B cell (primary cell): ENCODE measurements around the gene TBCD. TPM values are rescaled to one million over a fixed set of nuclear protein-coding genes. Genes with fewer than 3 reads are reported as not detected.

ENCODE experiments used
- ATAC-seq: fragments of 200-7000 bp; cut with Tn5 transposase; one replicate; pipeline ENCODE4 v1.10.0; 2021; ENCODE audit warnings: low read depth, mild to moderate bottlenecking, moderate number of reproducible peaks, moderate library complexity
- CTCF ChIA-PET: fragments of 350-600 bp; sonication (Branson Sonifier 250); formaldehyde crosslinking; loops from one replicate; lab custom pipeline; 2021; ENCODE audit warnings: antibody characterized with exemption, inconsistent platforms; lab: Charles Lee
- POLR2A ChIA-PET: fragments of 350-600 bp; sonication (Branson Sonifier 250); formaldehyde crosslinking; loops from one replicate; lab custom pipeline; 2021; ENCODE audit warnings: antibody characterized with exemption; lab: Charles Lee
- DNase-seq: peaks from one replicate; pipeline ENCODE4 v3.0.0; 2013
- H2AFZ ChIP-seq: 2 replicates; pipeline ENCODE4 v1.6.1; 2012; ENCODE audit warnings: mild to moderate bottlenecking, low read depth, low read length; ENCODE audit not compliant: insufficient read depth, poor library complexity, severe bottlenecking
- H3K27ac ChIP-seq, 2 donors: 1 replicate in 1 of 2; 2 replicates in 1 of 2; pipeline ENCODE4 v1.5.1; 2012 to 2013; ENCODE audit warnings: low read length in 2 of 2, mild to moderate bottlenecking in 2 of 2, moderate library complexity in 1 of 2
- H3K27me3 ChIP-seq, 4 experiments: fragments of 200-600 bp in 1 of 4; sonication (generic) in 1 of 4; replicated peaks in 1 of 4; 1 replicate in 2 of 4; 2 replicates in 2 of 4; pipeline versions ENCODE4 v1.6.1 to v1.7.0; 2013 to 2016; ENCODE audit warnings: low read length in 3 of 4, mild to moderate bottlenecking in 2 of 4, mixed read lengths in 1 of 4, moderate library complexity in 1 of 4; ENCODE audit not compliant: insufficient read depth in 4 of 4, control insufficient read depth in 3 of 4; ENCODE audit errors: control extremely low read depth in 1 of 4
- H3K36me3 ChIP-seq, 2 experiments: replicated peaks in 1 of 2; 1 replicate in 1 of 2; 2 replicates in 1 of 2; pipeline versions ENCODE4 v1.6.1 to v1.7.1; 2013; ENCODE audit warnings: low read length in 1 of 2; ENCODE audit not compliant: insufficient read depth in 2 of 2, control insufficient read depth in 1 of 2; ENCODE audit errors: control extremely low read depth in 1 of 2, extremely low read depth in 1 of 2
- H3K4me1 ChIP-seq, 2 donors: fragments of 200-600 bp in 1 of 2; sonication (generic) in 1 of 2; 1 replicate in 1 of 2; 2 replicates in 1 of 2; pipeline versions ENCODE4 v1.5.1 to v1.6.1; 2013 to 2017; ENCODE audit warnings: low read length in 2 of 2; ENCODE audit not compliant: control insufficient read depth in 2 of 2, insufficient read depth in 2 of 2
- H3K4me2 ChIP-seq: replicated peaks from 2 replicates; pipeline ENCODE3; 2012; ENCODE audit warnings: mild to moderate bottlenecking, low read depth, low read length; ENCODE audit not compliant: poor library complexity, severe bottlenecking
- H3K4me3 ChIP-seq, 5 experiments: fragments of 200-600 bp in 1 of 5; sonication (generic) in 1 of 5; 1 replicate in 3 of 5; 2 replicates in 2 of 5; pipeline versions ENCODE4 v1.5.1 to v1.7.0; 2011 to 2016; ENCODE audit warnings: low read length in 4 of 5, mild to moderate bottlenecking in 4 of 5, low read depth in 2 of 5, control low read depth in 1 of 5, moderate library complexity in 1 of 5; ENCODE audit not compliant: insufficient read depth in 1 of 5; ENCODE audit errors: control extremely low read depth in 1 of 5, extremely low read depth in 1 of 5
- H3K79me2 ChIP-seq: fragments of 200-600 bp; sonication (generic); one replicate; pipeline ENCODE4 v1.6.0; 2016; ENCODE audit warnings: low read length; ENCODE audit not compliant: control insufficient read depth, insufficient read depth
- H3K9ac ChIP-seq: fragments of 200-600 bp; sonication (generic); 2 replicates; pipeline ENCODE4 v1.6.1; 2017; ENCODE audit warnings: mild to moderate bottlenecking, low read length, moderate library complexity
- H3K9me3 ChIP-seq, 3 donors: one replicate each; pipeline versions ENCODE4 v1.6.1 to v1.7.1; 2013; ENCODE audit warnings: low read length in 2 of 3; ENCODE audit not compliant: control insufficient read depth in 2 of 3, insufficient read depth in 1 of 3; ENCODE audit errors: control extremely low read depth in 1 of 3
- H4K20me1 ChIP-seq: 2 replicates; pipeline ENCODE4 v1.6.0; 2012; ENCODE audit warnings: mild to moderate bottlenecking, low read length; ENCODE audit not compliant: insufficient read depth, control insufficient read depth, poor library complexity, severe bottlenecking
- H3K27ac Mint-ChIP-seq: one replicate; pipeline ENCODE4 v1.8.0; 2021; ENCODE audit warnings: mixed read lengths
- H3K27me3 Mint-ChIP-seq: one replicate; pipeline ENCODE4 v1.8.0; 2021; ENCODE audit warnings: mixed read lengths
- H3K4me1 Mint-ChIP-seq: one replicate; pipeline ENCODE4 v1.8.0; 2021; ENCODE audit warnings: mixed read lengths
- H3K4me3 Mint-ChIP-seq: one replicate; pipeline ENCODE4 v1.8.0; 2021; ENCODE audit warnings: mixed read lengths
- H3K9me3 Mint-ChIP-seq: one replicate; pipeline ENCODE4 v1.8.0; 2022; ENCODE audit warnings: mixed read lengths; ENCODE audit not compliant: insufficient read depth
- EZH2 ChIP-seq: IDR thresholded peaks from 2 replicates; pipeline ENCODE4 v1.6.1; 2012; ENCODE audit warnings: borderline replicate concordance, low read depth, mild to moderate bottlenecking, moderate library complexity, low read length; ENCODE audit not compliant: insufficient read depth, poor library complexity, severe bottlenecking
- WGBS: methylation state at CpG from one replicate; pipeline ENCODE4 v1.1.5; 2013; ENCODE audit warnings: missing lambda C conversion rate; ENCODE audit not compliant: insufficient coverage; 5-methylcytosine and 5-hydroxymethylcytosine counted together
- intact Hi-C: fragments of 100-400 bp; cut with micrococcal nuclease; formaldehyde crosslinking; loops from one replicate; pipeline ENCODE4 v1.10.0; 2022
- polyA plus RNA-seq: library from polyadenylated mRNA; depleted of rRNA; stranded (reverse); fragments of >200 nt; gene quantifications from 2 replicates; pipeline ENCODE4 v1.2.3, GENCODE V29; 2012
- total RNA-seq, 2 donors: library from RNA; stranded (reverse); fragments of 120-200 nt in 1 of 2; gene quantifications; 1 replicate in 1 of 2; 2 replicates in 1 of 2; pipeline versions ENCODE4 v1.2.3 to v1.2.4, GENCODE V29; 2013 to 2022
- TF ChIP-seq, protein P1 (sequence below): fragments of 200-600 bp; IDR thresholded peaks from one replicate; pipeline ENCODE4 v1.8.0; 2022; ENCODE audit warnings: antibody characterized with exemption, mild to moderate bottlenecking

Gene TBCD
- total and polyA plus RNA-seq, 2 donors (not counting 1 experiment from before 2014, with no cell fraction given), result 60.8 to 101 TPM

GRCh38 chr17:82752371-82753200 is 721 bp downstream of the TBCD start:
- DNase-seq, result no peak
- POLR2A ChIA-PET, result interaction anchor here (0.6 kb wide), 1 partner anchor 334 kb away, joined by 3 read pairs; no protein-coding TSS in a partner anchor
- Histone ChIP-seq H3K27me3 (no peaks in the 10 kb centered on the region), H3K4me3 (peak overlapping the region; percentile 40 to 93 (median 75)), H2AFZ (peak overlapping the region; percentile 92), H3K9me3 (peaks cover 0 to 5% (median 0%) of the 10 kb centered on the region in 3 donors), H3K27ac (no peak overlapping the region), H3K79me2 (peaks cover 26% of the 10 kb centered on the region), H3K4me1 (peaks cover 7 to 15% of the 10 kb centered on the region in 2 donors), H3K4me2 (peak overlapping the region; percentile 96), H4K20me1 (peaks cover 34% of the 10 kb centered on the region), H3K9ac (peak overlapping the region; percentile 86), H3K36me3 (no peaks in the 10 kb centered on the region)
- intact Hi-C loops, result loop anchor here (5.0 kb wide), 2 partner anchors 105 to 295 kb away; partner anchors contain the start of genes NARF and WDR45B
- WGBS, result under 1% methylated on average over 68 of the region's 72 CpGs
- Mint-ChIP-seq H3K4me3 (peak overlapping the region; percentile 85), H3K9me3 (no peaks in the 10 kb centered on the region), H3K4me1 (peaks cover 14% of the 10 kb centered on the region), H3K27ac (peak overlapping the region; percentile 6), H3K27me3 (no peaks in the 10 kb centered on the region)
- ATAC-seq, result no peak
- TF ChIP-seq, protein P1, sequence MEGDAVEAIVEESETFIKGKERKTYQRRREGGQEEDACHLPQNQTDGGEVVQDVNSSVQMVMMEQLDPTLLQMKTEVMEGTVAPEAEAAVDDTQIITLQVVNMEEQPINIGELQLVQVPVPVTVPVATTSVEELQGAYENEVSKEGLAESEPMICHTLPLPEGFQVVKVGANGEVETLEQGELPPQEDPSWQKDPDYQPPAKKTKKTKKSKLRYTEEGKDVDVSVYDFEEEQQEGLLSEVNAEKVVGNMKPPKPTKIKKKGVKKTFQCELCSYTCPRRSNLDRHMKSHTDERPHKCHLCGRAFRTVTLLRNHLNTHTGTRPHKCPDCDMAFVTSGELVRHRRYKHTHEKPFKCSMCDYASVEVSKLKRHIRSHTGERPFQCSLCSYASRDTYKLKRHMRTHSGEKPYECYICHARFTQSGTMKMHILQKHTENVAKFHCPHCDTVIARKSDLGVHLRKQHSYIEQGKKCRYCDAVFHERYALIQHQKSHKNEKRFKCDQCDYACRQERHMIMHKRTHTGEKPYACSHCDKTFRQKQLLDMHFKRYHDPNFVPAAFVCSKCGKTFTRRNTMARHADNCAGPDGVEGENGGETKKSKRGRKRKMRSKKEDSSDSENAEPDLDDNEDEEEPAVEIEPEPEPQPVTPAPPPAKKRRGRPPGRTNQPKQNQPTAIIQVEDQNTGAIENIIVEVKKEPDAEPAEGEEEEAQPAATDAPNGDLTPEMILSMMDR, result no peak
- no peak for TF ChIP-seq EZH2
- CTCF ChIA-PET, result interaction anchor here (1.4 kb wide), 1 partner anchor 16 kb away, joined by 3 read pairs; no protein-coding TSS in a partner anchor

- no peaks in the 10 kb centered on the region for H3K9me3 Mint-ChIP-seq
- Histone ChIP-seq H3K27ac (no peak overlapping the region), H2AFZ (no peak overlapping the region), H3K4me3 (peak overlapping the region in 1 of 5 experiments; percentile 93), H3K27me3 (no peaks in the 10 kb centered on the region), H3K36me3 (no peaks in the 10 kb centered on the region), H3K79me2 (peaks cover 28% of the 10 kb centered on the region), H4K20me1 (peaks cover 34% of the 10 kb centered on the region), H3K9ac (peak overlapping the region; percentile 86), H3K9me3 (peaks cover 0 to 5% (median 0%) of the 10 kb centered on the region in 3 donors), H3K4me1 (peaks cover 7 to 15% of the 10 kb centered on the region in 2 donors), H3K4me2 (peak overlapping the region; percentile 96)
- ChIA-PET CTCF (interaction anchor here (1.4 kb wide), 1 partner anchor 15 kb away, joined by 3 read pairs; no protein-coding TSS in a partner anchor), POLR2A (interaction anchor here (0.6 kb wide), 1 partner anchor 333 kb away, joined by 3 read pairs; no protein-coding TSS in a partner anchor)
- WGBS, result 72% methylated on average over 5 of the region's 8 CpGs
- H3K4me3 Mint-ChIP-seq, result peak overlapping the region; percentile 82
- no peaks in the 10 kb centered on the region for H3K27me3 Mint-ChIP-seq
- DNase-seq (no peak), ATAC-seq (no peak)
- intact Hi-C loops, result loop anchor here (5.0 kb wide), 2 partner anchors 106 to 296 kb away; partner anchors contain the start of genes NARF and WDR45B
- H3K27ac Mint-ChIP-seq, result no peak overlapping the region
- TF ChIP-seq, protein P1, result no peak
- TF ChIP-seq EZH2, result no peak
- peaks cover 14% of the 10 kb centered on the region for H3K4me1 Mint-ChIP-seq
Measured at GRCh38 chr17:82753201-82753464, 1.3 kb downstream of the TBCD start.
